Inflammatory macrophage treated with lipopolysaccharide for 1 hour (primary cell): ENCODE measurements around the gene FRY.
A peak's percentile ranks its signal among the peaks of the same experiment; 100 is the strongest.

Experiments used
- DNase-seq, 2 donors: peaks; one replicate each; pipeline ENCODE4 v3.0.0-alpha.2; 2020 to 2022

FRY gene

GRCh38 chr13:32136061-32136460 is 104.5 kb downstream of the FRY start:
- DNase-seq, result no peak

- no peak for DNase-seq
Observed at GRCh38 chr13:32136716-32137115, 105.1 kb downstream of the FRY start.

GRCh38 chr13:32139251-32139650 is 107.7 kb downstream of the FRY start:
- DNase-seq, result no peak

- no peak for DNase-seq
Observed at GRCh38 chr13:32140109-32140508, 108.5 kb downstream of the FRY start.

- no peak for DNase-seq
Observed at GRCh38 chr13:32141462-32141861, 109.9 kb downstream of the FRY start.

GRCh38 chr13:32142115-32142514 is 110.5 kb downstream of the FRY start:
- no peak for DNase-seq

GRCh38 chr13:32142956-32143375 is 111.4 kb downstream of the FRY start:
- DNase-seq, result no peak

- no peak for DNase-seq
Observed at GRCh38 chr13:32147193-32147592, 115.6 kb downstream of the FRY start.

- peak in 1 of 2 donors; percentile 22 for DNase-seq
Observed at GRCh38 chr13:32147976-32148375, 116.4 kb downstream of the FRY start.

- DNase-seq, result no peak
Observed at GRCh38 chr13:32150239-32150638, 118.7 kb downstream of the FRY start.

- no peak for DNase-seq
Observed at GRCh38 chr13:32150794-32151193, 119.2 kb downstream of the FRY start.

- DNase-seq, result no peak
Observed at GRCh38 chr13:32151240-32151639, 119.7 kb downstream of the FRY start.

GRCh38 chr13:32153056-32153455 is 121.5 kb downstream of the FRY start:
- peak; percentile 18 to 30 for DNase-seq

- no peak for DNase-seq
Observed at GRCh38 chr13:32159137-32159869, 127.7 kb downstream of the FRY start.

GRCh38 chr13:32162395-32163005 is 130.9 kb downstream of the FRY start:
- DNase-seq, result no peak

- peak; percentile 39 to 44 for DNase-seq
Observed at GRCh38 chr13:32164622-32165268, 133.2 kb downstream of the FRY start.

GRCh38 chr13:32165796-32166195 is 134.2 kb downstream of the FRY start:
- DNase-seq, result peak in 1 of 2 donors; percentile 12

GRCh38 chr13:32168131-32168530 is 136.6 kb downstream of the FRY start:
- no peak for DNase-seq

GRCh38 chr13:32170841-32171240 is 139.3 kb downstream of the FRY start:
- DNase-seq, result no peak

GRCh38 chr13:32173881-32174280 is 142.3 kb downstream of the FRY start:
- no peak for DNase-seq

GRCh38 chr13:32174366-32174765 is 142.8 kb downstream of the FRY start:
- no peak for DNase-seq

- DNase-seq, result peak in 1 of 2 donors; percentile 6
Observed at GRCh38 chr13:32175307-32175706, 143.7 kb downstream of the FRY start.

- DNase-seq, result no peak
Observed at GRCh38 chr13:32175943-32176342, 144.4 kb downstream of the FRY start.

GRCh38 chr13:32176696-32177095 is 145.1 kb downstream of the FRY start:
- no peak for DNase-seq
